Middle frontal gyrus (tissue), 1 donor: ENCODE measurements around the gene RNASET2.
"Not testable (repeated sequence)": the region's sequence is repeated elsewhere in the genome, so short reads cannot be mapped to it uniquely, and the experiment has no call there.

ENCODE experiments used
- DNase-seq: peaks from one replicate; pipeline ENCODE4 v3.0.0-alpha.2; 2015; ENCODE audit warnings: low spot score; ENCODE audit errors: extremely low spot score

The RNASET2 gene

DNA sequence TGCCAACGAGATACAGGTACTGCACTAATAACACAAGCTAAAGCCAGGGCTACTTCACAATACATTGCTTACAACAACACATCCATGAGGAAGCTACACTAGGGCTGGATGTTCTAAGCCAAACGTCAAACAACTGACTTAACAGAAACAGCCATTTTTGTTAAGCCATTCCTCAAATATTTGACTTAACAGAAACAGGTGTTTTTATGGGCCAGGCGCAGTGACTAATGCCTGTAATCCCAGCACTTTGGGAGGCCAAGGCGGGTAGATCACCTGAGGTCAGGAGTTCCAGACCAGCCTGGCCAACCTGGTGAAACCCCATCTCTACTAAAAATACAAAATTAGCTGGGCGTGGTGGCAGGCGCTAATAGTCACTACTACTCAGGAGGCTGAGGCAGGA lies 7.6 kb downstream of the RNASET2 start:
- DNase-seq = not testable (repeated sequence)

DNA sequence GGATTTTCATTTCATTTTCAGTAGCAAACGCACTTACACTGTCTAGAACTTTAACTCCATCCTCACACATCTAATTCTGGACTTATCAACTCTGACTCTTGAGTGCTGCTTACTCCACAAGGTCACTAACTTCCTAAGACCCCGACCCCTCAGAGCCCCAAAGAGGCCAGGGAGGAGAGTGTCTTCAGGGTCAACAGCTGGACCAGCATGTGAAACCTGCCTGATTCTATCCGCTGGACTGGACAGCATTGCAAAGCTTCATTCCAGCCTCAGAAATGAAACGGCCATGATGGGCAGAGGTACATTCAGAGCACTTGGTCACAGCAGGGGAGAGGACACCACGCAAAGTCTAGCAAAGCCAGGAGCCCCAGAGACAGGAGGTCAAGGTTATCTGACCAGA lies 9.1 kb downstream of the RNASET2 start:
- DNase-seq = no peak

DNA sequence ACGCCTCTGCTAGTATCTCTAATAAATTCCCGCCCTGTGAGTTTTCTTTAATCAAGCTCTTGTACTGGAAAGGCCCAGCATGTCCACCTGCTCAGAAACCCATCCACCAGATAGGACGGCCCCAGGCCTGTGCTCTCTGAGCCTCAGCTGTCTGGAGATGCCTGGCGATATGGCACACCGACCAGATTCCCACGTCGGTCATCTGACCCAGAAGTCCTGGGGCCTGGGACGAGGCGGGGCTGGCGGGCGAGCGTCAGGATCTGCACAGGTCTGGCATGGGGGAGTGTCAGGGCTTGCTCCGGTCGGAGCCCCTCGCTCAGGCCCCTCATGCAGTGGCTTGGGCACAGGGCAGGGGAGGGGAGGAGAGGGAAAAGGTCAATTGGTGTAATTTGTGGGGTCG lies 10.2 kb downstream of the RNASET2 start:
- DNase-seq = no peak

DNA sequence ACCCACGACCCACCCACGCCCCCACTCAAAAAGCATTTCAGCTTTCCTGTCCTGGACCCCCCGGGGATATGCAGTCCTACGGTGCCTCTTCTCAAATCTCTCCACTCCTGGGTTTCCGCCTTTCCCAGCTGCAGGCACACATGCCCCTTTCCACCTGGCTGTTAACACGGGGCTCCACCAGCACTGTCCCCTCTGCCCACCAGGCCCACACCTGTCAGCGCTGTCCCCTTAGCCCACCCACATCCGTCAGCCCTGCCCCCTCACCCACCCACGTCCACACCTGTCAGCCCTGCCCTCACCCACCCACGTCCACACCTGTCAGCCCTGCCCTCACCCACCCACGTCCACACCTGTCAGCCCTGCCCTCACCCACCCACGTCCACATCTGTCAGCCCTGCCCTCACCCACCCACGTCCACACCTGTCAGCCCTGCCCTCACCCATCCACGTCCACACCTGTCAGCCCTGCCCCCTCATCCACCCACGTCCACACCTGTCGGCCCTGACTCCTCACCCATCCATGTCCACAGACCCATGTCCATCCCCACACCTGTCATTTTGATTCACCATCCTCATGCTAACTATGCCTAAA lies 11.6 kb downstream of the RNASET2 start:
- DNase-seq = no peak

DNA sequence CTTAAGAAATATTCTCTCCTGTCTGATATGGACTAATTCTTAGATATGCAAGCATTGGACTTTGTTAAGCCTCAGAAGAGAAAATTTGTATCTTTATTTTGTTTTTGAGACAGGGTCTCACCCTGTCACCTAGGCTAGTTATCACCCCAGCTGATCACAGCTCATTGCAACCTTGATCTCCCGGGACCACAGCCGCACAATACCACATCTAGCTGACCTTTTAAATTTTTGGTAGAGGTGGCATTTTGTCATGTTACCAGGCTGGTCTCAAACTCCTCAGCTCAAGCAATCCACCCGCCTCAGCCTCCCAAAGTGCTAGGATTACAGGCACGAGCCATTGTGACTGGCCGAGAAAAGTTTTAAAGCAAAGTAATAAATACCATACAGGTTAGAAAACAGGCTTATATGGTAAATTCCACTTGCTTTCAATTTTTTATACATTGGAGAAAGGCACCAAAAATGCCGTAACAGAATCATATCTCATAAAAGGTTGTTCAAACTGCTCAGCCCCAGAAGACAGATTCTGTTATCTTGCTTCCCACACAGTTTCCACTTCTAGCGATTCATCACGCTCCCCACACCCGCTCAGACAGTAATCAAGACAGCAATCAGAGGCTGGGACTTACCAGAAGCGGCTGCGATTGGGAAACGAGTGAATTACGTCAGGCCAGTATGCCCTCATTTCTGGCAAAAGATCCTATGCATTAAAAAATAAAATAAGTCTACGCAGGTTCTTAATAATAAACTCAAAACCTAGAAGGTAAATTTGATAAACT lies 13.8 kb downstream of the RNASET2 start:
- DNase-seq = no peak

DNA sequence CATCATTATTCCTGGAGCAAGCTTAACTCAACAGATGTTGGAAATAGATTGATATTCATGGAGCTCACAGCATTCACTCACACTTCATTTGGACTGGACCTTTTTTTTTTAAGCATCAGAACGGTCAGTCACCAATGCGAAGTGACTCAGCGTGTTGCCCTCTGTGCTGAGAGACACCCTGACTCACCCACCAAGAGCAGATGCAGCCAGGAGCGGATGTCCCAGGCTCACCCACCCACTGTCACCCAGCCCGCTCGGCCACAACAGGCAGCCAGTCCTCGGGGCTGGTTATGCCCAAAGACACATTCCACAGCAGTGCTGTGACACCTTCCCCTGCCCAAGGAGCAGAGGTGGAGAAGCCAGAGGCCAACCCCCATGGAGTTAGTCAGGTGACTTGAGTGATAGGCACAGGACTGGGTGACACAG lies 15.7 kb downstream of the RNASET2 start:
- no peak for DNase-seq

DNA sequence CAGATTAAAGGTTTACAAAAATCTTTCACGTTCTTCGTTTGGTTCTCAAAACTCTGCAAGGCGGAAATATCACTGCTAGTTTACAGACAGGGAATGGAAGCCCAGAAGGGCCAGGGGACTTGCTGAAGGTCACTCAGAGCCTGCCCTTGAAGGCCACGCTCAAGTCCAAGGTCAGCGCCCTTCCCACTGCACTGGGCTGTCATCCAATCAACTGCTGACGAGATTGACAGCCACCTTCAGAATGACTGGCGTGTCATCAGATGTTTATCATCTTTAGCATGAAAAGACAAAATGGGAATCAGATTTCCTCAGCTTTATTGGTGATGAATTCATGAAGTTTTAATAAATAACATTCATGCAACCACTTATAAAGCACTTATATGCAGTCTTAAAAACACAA lies 16.5 kb downstream of the RNASET2 start:
- no peak for DNase-seq

DNA sequence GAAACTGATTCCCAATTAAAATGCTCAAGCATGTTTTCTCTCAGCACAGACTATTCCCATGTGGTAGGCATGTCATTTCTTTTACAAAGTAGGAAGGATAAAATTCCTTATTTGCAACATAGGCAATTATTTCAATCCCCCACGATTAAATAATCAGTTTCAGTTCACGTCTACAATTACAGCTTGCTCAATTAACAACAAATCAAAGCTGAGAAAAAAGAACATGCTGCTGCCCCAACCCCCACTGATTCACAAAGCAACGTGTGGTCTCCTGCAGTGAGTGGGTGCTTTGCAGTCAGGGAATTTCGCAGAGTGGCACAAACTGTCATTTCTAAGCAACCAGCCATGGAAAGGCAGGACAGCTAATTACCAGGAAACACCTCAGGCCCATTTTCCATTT lies 17.0 kb downstream of the RNASET2 start:
- DNase-seq = no peak

DNA sequence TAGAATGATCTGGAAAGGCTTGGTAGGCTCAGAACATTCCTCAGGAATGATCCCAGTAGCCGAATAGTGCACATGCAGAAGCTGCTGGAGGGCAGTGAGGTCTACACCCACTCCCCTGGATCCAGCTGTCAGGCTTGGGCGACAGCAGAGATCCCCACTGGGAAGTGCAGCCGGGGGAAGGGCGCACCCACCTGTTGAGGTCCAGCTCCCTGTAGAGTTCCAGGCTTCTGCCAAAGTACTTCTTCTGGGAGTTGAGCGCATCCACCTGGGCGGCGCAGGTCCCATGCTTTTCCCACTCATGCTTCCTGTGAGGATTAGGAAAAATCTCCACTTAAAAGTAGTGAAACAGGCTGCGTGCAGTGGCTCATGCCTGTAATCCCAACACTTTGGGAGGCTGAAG lies 17.6 kb downstream of the RNASET2 start:
- DNase-seq = no peak

DNA sequence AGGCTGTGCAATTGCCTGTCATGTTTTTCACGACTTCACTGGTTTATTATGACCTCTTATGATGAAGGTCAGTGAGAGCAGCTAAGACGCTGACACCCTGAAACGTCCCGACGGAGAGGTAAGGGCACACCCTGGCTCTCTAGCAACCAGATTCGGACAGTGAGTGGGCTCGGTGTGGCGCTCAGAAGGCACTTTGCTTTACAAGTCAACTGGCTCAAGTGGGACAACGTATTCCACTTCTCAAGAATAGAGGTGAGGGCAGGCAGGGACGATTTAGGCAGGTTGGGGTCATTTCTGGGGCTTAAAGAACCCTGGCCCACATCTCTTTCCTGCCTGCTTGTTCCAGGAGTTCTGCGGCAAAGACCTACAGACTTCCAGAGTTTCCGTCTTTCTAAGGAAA lies 18.2 kb downstream of the RNASET2 start:
- DNase-seq = no peak

DNA sequence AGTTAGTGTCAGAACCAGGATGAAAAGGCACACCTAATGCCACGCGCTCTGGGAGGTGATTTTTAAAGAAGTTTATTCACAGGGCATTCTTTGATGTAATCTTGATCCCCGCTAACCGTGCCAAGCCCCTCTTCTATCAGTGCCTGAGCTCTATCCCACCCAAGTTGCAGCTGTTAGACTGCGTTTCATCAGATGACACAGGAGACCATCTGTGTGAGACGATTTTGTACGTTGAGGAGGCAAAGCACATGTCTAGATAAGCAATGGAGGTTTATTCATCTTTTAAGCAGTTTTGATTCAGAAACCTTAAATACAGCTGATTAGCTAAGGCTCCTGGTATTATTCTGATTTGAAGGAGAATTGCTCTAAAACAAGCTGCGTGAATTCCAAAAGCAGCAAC lies 18.6 kb downstream of the RNASET2 start:
- no peak for DNase-seq

DNA sequence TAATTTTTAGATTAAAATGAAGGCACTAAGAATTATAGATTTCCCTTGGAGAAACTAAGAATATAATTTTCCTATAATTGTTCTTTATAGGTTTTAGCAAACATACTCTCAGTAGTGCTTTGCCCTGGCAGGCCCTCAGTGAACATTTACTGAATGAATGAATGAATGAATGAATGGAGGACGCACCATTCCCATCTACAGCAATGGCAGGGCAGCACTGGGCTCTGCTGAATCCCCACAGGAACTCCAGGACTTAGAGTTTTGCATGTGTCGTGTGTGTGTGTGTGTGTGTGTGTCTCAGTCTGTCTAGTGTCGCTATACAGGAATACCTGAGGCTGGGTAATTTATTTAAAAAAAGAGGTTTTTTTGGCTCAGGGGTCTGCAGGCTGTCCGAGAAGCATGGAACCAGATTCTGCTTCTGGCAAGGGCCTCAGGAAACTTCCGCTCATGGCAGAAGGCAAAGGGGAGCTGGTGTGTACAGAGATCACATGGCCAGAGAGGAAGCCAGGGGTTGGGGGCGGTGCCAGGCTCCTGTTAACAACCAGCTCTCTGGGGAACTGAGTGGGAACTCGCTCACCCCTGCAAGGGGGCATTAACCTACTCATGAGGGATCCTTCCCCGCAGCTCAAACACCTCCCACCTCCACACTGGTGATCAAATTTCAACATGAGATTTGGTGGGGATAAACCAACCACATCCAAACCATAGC lies 20.1 kb downstream of the RNASET2 start:
- no peak for DNase-seq

DNA sequence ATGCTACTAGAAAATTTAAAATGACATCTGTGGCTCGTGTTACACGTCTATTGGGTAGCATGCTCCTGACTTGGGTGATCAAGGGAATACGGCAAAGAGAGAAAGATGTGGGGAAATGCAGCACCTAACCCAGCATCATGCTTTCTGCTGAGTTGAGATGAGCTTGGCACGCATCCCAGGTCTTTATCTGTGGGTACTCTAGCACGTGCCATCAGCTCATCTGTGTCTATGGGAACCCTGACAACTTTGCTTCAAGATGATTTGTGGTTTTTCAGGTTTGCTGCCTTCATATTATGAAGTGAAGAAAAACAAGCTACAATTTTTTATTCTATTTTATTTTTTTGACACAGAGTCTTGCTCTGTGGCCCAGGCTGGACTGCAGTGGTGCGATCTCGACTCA lies 21.0 kb downstream of the RNASET2 start:
- no peak for DNase-seq

DNA sequence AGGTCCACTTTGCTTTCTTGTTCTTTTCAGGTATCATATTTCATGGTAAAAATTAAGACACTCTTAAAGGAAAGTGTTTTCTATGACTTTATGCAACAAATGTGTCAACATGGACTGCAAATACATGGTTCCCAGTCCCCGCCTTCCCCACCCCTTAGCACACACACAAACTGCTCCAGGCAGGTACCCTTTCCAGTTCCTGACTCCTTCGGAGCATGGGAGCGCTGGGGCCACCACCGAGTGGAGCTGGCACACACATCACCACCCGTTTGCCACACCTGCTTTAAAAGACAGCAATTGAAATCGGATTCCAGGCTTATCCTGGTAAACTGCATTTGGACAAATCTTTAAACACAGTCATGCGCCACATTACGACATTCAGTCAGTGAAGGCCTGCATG lies 22.2 kb downstream of the RNASET2 start:
- no peak for DNase-seq

DNA sequence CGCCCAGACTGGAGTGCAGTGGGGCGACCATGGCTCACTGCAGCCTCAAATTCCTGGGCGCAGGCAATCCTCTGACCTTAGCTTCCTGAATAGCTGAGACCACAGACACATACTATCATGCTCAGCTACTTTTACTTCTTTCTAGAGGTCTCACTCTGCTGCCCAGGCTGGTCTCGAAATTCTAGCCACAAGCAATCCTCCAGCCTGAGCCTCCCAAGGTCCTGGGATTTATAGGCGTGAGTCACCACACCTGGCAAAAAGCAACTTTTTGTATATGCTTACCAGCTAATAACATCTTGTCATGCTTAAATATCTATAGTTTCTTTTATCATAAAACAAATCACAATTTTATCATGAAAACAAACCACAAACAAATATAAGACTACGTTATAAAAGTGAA lies 23.0 kb downstream of the RNASET2 start:
- no peak for DNase-seq

DNA sequence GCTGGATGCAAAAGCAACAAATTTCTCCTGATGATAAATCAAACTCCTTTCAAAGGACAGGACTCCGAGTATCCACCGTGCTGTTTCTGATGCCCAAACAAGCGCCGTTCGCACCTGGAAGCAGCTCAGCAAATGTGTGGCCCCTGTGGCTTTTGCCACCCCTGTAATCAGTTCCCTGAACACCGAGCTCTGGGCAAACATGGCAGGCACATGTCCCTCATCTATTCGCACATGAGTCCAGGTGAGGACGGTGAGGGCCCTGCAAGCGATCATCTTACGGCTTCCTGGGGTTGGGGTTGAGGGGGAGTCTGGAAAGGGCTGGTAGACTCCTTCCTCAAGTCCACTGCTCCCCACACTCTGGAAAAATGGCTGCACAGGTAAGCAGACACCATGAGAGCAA lies 23.7 kb downstream of the RNASET2 start:
- no peak for DNase-seq

DNA sequence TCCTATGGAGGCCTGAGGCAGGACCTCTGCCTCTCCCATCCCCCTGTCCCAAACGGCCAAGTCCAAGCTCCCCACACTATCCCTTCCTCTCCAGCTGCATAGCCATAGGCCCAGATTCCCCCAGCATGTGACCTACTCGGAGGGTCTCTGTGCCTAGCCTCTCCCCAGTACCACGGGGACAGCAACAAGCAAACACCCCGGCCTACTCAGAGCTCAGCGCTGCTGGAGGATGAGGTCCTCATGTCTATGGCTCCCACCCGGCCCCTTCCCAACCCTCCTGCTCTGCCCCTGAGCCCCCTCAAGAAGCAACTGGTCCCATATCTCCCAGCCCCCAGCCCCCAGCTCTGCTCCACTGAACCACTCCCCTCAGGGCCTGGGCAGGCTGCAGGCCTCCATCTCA lies 24.2 kb downstream of the RNASET2 start:
- no peak for DNase-seq

DNA sequence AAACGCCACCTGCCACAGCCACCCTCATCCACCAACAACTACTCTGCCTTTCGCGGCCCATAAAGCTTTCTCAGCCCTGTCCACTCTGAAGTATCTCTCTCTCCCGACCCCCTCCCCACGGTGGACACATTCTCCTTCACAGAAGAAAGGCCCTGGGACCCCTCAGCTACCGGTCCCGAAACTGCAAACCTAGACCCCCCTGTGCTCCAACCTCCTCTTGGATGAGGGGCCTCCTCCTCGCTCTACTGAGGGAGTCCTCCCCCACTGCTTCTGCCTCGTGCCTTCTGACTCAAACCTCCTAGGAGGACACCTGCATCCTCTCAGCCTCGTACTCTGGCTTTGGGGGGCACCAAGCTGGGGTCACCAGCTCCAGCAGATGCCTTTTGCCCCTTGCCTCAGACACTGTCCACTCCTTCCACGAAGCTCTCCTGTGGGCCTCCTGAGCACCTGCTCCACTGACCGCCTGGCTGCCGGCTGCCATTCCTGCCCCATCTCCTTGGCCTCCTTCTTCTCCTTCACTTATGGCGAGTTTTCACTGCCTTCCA lies 24.9 kb downstream of the RNASET2 start:
- DNase-seq = no peak

DNA sequence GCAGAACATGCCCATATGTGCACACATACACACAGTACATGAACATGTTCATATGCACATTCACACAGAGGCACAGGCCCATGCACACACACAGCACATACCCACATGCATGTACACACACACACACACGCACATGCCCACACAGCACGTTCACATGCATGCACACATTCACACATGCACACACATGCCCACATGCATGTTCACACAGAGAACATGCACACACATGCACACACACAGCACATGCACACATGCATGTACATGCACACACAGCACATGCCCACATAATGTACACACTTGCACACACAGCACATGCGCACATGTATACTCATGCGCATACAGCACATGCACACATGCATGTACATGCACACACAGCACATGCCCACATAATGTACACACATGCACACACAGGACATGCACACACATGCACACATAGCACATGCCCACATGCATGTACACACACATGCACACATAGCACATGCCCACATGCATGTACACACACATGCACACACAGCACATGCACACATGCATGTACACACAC lies 25.9 kb downstream of the RNASET2 start:
- DNase-seq = no peak

DNA sequence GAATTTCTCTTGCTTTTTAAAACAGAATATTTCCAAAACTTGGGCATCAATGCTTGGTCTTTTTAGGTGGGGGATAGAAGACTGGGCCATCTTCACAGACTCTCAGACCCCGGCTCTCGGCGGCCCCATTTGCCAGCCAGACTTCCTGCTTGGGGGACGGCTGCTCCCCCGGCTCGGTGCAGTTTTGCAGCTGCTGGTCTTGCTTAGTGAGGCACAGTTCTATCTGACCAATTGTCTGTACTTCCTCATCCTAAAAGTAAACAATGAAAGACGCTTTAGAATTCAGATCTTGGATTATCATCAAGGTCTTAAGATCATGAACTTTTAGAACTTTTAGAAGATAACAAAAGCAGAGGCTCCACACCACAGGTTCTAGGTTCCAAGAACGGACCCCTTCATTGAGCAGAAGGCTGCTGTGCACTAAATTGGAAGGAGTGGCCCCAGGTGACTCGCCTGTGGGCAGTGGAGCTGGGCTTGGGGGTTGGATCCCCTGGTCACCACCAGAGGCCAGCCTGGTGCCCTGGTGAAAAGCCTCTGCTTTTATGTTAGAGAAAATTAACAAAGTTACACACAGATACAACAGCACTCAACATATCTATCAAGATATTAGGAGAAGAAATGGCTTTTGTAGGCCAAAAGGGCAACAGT lies 26.7 kb downstream of the RNASET2 start:
- DNase-seq = no peak

DNA sequence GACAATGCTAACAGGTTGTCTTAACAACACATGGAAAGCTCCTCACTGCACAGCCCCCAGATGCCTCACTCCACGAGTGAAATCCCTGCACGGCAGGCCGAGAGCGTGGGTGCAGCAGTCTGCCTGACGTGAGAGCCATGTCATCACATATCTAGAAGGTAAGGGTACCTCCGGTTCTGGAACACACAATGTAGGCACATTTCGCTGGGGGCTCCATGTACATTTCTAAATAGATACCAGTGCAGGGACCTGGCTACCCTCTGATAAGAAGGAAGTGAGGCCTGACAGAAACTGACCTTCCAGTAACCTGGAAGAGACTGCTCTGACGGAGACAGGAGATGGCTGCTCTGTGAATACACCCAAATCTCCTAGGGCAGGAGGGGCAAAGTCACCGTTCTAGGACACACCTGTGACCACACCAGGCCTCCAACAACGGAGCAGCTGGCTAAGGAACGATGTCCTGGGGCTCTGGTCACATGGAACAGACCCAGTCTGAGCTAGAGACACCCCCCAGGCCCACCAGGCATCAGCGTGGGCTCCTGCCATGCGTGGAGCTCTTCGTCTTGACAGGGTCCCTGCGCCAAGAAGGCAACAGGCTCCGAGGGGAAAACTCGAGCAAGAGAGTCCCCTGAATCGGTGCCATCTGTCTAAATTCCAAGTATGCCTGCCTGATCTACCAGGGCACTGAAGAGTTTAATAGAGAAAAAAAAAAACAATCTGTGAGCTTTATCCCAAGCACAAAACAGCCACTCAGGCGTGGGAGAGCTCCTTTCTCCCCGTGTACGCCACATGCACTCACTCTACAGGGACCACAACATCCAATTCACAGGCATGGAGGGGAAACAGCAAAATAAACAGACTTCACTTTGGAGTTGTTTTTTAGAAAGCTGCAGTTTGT lies 27.5 kb downstream of the RNASET2 start:
- no peak for DNase-seq
